ENCODE results near the gene SLF2. TPM values are rescaled to one million over a fixed set of nuclear protein-coding genes. Genes with fewer than 3 reads are reported as not detected.

The SLF2 gene
- total RNA-seq, 2 experiments from 2014 or later, result 52.1 to 58.2 TPM

- BruUV-seq (replicated peaks), result TSS peak; percentile 86
- Histone ChIP-seq H3K4me1 (ENCODE audit: insufficient read depth, low read length, poor library complexity, severe bottlenecking) (peaks cover 61% of the 10 kb centered on the region), H3K79me2 (ENCODE audit: insufficient read depth, low read depth, low read length) (peaks cover 45% of the 10 kb centered on the region), H3K4me3 (ENCODE audit: low read depth, low read length, poor library complexity, severe bottlenecking) (peak overlapping the region; percentile 97), H2AFZ (ENCODE audit: low read length) (peak overlapping the region; percentile 70; the same call in 1 of the 2 replicates), H4K20me1 (ENCODE audit: insufficient read depth, low read length) (peaks cover 15% of the 10 kb centered on the region), H3K9me3 (ENCODE audit: low read length) (no peaks in the 10 kb centered on the region), H3K27ac (ENCODE audit: low read depth, low read length, poor library complexity, severe bottlenecking) (peak overlapping the region; percentile 75), H3K36me3 (ENCODE audit: insufficient read depth, low read length) (peaks cover 31% of the 10 kb centered on the region), H3K4me2 (ENCODE audit: low read length) (peak overlapping the region; percentile 76), H3K9me2 (ENCODE audit: insufficient read depth, low read length) (no peaks in the 10 kb centered on the region)
- POLR2A ChIA-PET, result interaction anchor here (0.6 to 1.9 kb wide), 5 partner anchors 9 to 171 kb away, joined by 3 to 8 read pairs (median 3); no protein-coding TSS in a partner anchor
- DNase-seq (ENCODE audit: low spot score), result no peak
- no peak for TF ChIP-seq EZH2phosphoT487 (IDR thresholded peaks at IDR 0.05; ENCODE audit: borderline replicate concordance, low read depth, low read length)
- TF ChIP-seq CTCF (conservative IDR thresholded peaks at IDR 0.05; ENCODE audit: low read length), result no peak
- intact Hi-C loops (cut with micrococcal nuclease; ENCODE audit: unreplicated experiment), result loop anchor here (2.0 to 5.0 kb wide), 2 partner anchors 150 to 381 kb away; partner anchors contain the start of gene KAZALD1
- CTCF ChIA-PET (ENCODE audit: unreplicated experiment), result interaction anchor here (0.6 kb wide), 1 partner anchor 46 kb away, joined by 4 read pairs; no protein-coding TSS in a partner anchor
Observed at GRCh38 chr10:100912013-100912604, 654 bp upstream of the SLF2 start.

GRCh38 chr10:100913470-100913865 is 705 bp downstream of the SLF2 start:
- Histone ChIP-seq H3K9me3 (ENCODE audit: low read length) (no peaks in the 10 kb centered on the region), H3K27ac (ENCODE audit: low read depth, low read length, poor library complexity, severe bottlenecking) (no peak overlapping the region), H3K79me2 (ENCODE audit: insufficient read depth, low read depth, low read length) (peaks cover 45% of the 10 kb centered on the region), H4K20me1 (ENCODE audit: insufficient read depth, low read length) (peaks cover 15% of the 10 kb centered on the region), H3K36me3 (ENCODE audit: insufficient read depth, low read length) (peaks cover 44% of the 10 kb centered on the region), H2AFZ (ENCODE audit: low read length) (no peak overlapping the region; the same call in 1 of the 2 replicates), H3K4me1 (ENCODE audit: insufficient read depth, low read length, poor library complexity, severe bottlenecking) (peaks cover 53% of the 10 kb centered on the region), H3K4me2 (ENCODE audit: low read length) (peak overlapping the region; percentile 76), H3K4me3 (ENCODE audit: low read depth, low read length, poor library complexity, severe bottlenecking) (peak overlapping the region; percentile 97), H3K9me2 (ENCODE audit: insufficient read depth, low read length) (no peaks in the 10 kb centered on the region)
- intact Hi-C loops (cut with micrococcal nuclease; ENCODE audit: unreplicated experiment), result loop anchor here (2.0 to 5.0 kb wide), 2 partner anchors 149 to 383 kb away; partner anchors contain the start of gene KAZALD1
- DNase-seq (ENCODE audit: low spot score), result no peak
- no peak for TF ChIP-seq CTCF (conservative IDR thresholded peaks at IDR 0.05; ENCODE audit: low read length)
- no peak for TF ChIP-seq EZH2phosphoT487 (IDR thresholded peaks at IDR 0.05; ENCODE audit: borderline replicate concordance, low read depth, low read length)
- no TSS peak for BruUV-seq (replicated peaks)
- POLR2A ChIA-PET, result interaction anchor here (1.0 to 1.9 kb wide), 3 partner anchors 8 to 17 kb away, joined by 3 to 8 read pairs (median 5); no protein-coding TSS in a partner anchor
- CTCF ChIA-PET (ENCODE audit: unreplicated experiment), result no interaction called here

GRCh38 chr10:100917071-100917470 is 4.3 kb downstream of the SLF2 start:
- ChIA-PET POLR2A (no interaction called here), CTCF (ENCODE audit: unreplicated experiment) (no interaction called here)
- peaks cover 22% of the 10 kb centered on the region for H3K4me1 ChIP-seq (ENCODE audit: insufficient read depth, low read length, poor library complexity, severe bottlenecking)
- no TSS peak for BruUV-seq (replicated peaks)
- peaks cover 80% of the 10 kb centered on the region for H3K36me3 ChIP-seq (ENCODE audit: insufficient read depth, low read length)
- H2AFZ ChIP-seq (ENCODE audit: low read length), result no peak overlapping the region
- intact Hi-C loops (cut with micrococcal nuclease; ENCODE audit: unreplicated experiment), result no loop called here
- H3K27ac ChIP-seq (ENCODE audit: low read depth, low read length, poor library complexity, severe bottlenecking), result no peak overlapping the region
- TF ChIP-seq CTCF (conservative IDR thresholded peaks at IDR 0.05; ENCODE audit: low read length) (no peak), EZH2phosphoT487 (IDR thresholded peaks at IDR 0.05; ENCODE audit: borderline replicate concordance, low read depth, low read length) (no peak)
- H3K4me3 ChIP-seq (ENCODE audit: low read depth, low read length, poor library complexity, severe bottlenecking), result no peak overlapping the region
- H4K20me1 ChIP-seq (ENCODE audit: insufficient read depth, low read length), result peaks cover 15% of the 10 kb centered on the region
- DNase-seq (ENCODE audit: low spot score), result no peak
- H3K9me3 ChIP-seq (ENCODE audit: low read length), result no peaks in the 10 kb centered on the region
- H3K9me2 ChIP-seq (ENCODE audit: insufficient read depth, low read length), result no peaks in the 10 kb centered on the region
- H3K79me2 ChIP-seq (ENCODE audit: insufficient read depth, low read depth, low read length), result peaks cover 49% of the 10 kb centered on the region
- H3K4me2 ChIP-seq (ENCODE audit: low read length), result no peak overlapping the region
